ENCODE measurements around the gene VPS25.

VPS25 gene

DNA sequence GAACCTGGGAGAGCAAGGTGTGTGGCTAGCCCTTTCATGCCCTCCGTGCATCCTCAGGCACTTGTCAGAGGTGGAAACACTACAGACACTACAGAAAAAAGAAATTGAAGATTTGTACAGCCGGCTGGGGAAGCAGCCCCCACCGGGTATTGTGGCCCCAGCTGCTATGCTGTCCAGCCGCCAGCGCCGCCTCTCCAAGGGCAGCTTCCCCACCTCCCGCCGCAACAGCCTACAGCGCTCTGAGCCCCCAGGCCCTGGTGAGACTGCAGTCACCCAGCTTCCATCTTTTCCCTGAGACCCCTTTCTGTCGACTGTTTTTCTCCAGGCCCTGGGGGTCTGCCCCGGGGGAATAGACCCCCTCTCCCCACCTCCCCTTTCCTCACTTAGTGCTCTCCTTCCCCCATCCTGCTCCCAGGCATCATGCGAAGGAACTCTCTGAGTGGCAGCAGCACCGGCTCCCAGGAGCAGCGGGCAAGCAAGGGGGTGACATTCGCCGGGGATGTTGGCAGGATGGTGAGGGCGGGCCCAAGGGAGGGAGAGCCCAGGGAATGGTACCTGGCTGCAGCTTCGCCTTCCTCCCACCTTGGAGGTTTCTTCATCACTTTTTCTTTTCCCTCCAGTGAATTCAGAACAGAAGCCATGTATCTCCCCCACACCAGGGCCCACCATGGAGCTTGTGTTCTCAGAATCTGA is 23.0 kb downstream of the VPS25 start:
- no peak for DNase-seq

DNA sequence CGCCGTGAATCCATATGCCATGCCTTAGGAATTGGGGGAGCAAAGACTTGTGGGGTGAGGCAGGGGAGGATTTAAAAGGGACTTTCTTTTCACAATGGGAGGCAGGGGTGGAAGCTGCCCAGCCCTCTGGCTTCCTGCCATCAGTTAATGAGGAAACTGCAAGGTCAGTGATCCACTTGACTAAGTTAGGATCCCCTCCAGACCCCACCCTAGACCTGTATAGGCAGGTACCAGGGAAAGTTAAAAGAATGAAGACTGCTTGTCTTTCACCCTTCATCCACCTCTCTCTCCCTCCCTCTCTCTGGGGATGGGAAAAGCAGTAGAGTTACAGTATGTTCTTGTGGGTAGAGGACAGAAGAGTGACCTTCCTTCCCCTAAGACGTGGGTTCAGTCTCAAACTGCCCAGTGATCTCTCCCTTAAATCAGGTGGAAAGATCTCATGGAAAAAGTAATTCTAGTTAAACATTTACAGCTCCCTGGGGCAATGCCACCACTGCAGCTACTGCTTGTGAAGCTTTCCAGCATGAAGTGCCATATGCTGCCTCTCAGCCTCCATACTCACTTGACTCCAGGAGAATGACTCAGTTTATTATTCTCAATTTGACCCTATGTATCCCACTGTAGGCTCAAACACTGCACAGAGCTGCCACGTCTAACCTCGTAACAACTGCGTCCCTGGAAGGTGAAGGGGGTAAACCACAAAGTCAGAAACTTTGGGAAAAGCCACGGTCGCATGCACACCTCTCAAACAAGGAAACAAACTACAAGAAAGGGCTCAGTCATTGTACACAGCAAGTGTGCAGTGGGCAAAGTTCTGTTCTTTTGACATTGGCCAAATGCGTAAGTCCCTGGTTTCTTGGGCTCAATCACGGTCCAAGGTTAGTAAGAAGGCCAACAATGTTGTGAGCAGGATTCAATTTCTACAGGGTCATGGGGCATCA is 24.1 kb downstream of the VPS25 start:
- DNase-seq, result no peak

- DNase-seq, result no peak
These were observed 24.7 kb downstream of the VPS25 start for GRCh38 chr17:42798011-42798382.

- DNase-seq, result peak; percentile 79
These were observed 25.4 kb downstream of the VPS25 start, which contains the start of the genes CNTD1 and COA3 for GRCh38 chr17:42798383-42799380. TSS of gene CNTD1 (plus strand) at chr17:42798861. CDS start at chr17:42799068, 207 bp downstream. TSS of gene COA3 (minus strand) at chr17:42798704. CDS start at chr17:42798681, 23 bp downstream.

- no peak for DNase-seq
These were observed 30.0 kb downstream of the VPS25 start for GRCh38 chr17:42803074-42803883.

DNA sequence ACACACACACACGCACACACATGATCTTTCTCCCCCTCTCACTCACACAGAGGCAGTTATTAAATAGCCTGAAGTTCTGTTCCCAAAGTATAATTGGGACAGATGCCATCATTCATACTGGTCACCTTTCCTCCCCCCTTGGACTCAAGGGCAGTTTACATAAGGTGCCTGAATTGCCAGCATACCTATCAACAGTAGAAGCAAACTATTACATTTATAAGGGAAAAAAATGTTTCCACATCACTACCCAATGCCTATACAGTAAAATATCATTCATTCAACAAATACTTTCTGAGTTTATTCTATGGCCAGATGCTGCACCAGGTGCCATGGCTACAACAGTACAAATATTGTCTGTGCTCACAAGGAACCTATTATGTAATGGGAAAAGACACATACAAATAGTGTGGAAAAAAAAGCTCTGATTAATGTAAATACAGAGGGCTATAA is 31.7 kb downstream of the VPS25 start:
- no peak for DNase-seq

DNA sequence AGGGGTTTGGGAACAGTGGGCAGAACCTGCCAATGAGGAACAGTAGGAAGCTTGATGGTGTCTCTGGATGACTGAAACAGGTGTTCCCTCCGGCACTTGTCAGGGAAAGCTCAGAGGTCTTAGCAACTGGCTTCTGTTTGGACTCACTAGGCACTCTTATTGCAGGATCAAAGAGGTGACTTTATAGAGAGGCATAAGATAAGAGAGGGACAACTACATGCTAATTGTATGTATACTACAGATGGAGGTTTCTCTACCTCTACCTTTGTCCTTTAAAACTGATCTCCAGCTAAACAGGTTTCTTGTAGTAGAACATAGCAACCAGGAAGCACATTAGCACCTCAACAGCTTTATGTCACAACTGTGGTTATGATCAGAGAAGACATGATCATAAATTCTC is 33.0 kb downstream of the VPS25 start:
- no peak for DNase-seq

GRCh38 chr17:42809250-42809649 is 36.0 kb downstream of the VPS25 start:
- DNase-seq, result no peak

DNA sequence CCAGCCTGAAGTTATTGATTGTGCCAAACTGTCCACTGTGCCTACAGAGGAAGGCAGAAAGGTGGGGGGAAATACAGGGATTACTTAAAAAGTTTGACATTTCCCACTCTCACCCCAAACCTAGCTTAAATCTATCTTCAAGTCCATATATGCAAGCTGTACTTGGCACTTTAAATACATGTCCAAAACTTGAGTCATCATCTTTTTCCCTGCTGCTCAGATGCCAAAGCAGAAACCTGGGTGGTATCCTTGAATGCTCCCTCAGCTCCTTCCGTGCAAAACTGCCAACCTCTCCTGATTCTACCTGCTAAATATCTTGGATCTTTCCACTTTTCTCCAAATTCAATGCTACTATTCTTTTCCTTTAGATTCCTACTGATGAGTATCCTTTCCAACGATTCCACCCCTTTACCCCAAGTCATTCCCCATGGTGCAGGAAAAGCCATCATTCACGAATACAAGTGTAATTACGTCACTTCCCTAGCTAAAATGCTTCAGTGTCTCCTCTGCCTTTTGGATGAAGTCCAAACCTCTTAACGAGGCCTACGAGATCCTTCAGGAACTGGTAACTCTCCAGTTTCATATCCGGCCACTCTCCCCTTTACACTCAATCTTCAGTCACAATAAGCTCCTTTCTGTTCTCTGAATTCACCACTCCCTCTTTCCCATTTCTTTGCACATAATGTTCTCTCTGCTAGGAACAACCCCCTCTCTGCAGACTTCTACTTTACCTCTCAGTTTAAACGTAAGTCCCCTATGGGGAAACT is 41.6 kb downstream of the VPS25 start:
- DNase-seq, result no peak

DNA sequence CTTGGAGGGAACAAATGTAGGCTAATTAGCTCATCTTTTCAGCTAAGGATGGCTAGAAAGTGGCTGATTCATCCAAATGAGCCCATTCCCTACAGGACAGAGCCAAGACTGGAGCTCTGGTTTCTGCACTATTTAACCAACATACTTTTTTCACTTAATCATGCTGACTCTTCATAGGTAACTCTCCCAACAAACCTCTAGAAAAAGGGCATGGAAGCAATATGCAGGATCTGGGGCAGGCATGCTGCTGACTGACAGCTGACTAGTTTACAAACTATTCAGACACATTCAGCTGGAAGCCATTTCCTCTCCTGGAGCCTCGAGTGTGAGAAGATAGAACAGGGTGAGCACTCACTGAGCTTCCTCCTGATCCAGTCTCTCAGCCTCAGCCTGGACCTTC is 44.6 kb downstream of the VPS25 start:
- no peak for DNase-seq

DNA sequence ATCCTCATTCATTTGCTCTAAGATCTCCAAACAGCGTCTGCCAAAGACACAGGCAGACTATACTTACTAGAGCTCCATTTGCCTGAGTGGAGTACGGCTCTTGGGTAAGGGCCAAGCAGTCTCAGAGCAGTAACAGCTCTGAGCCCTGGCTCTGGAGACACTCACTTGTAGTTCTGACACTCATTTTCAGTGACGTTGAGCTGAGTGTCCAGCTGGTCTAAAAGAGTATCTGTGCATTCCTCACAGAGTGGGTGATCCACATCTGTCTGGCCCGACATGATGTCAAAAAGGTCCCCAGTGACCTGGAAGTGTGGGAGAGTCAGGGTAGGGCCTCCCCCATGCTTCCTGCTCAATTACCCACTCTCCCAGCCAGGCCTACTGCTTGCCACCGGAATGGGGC is 45.1 kb downstream of the VPS25 start:
- DNase-seq, result no peak

- DNase-seq, result peak; percentile 64
These were observed 46.8 kb downstream of the VPS25 start for GRCh38 chr17:42819939-42820535.

DNA sequence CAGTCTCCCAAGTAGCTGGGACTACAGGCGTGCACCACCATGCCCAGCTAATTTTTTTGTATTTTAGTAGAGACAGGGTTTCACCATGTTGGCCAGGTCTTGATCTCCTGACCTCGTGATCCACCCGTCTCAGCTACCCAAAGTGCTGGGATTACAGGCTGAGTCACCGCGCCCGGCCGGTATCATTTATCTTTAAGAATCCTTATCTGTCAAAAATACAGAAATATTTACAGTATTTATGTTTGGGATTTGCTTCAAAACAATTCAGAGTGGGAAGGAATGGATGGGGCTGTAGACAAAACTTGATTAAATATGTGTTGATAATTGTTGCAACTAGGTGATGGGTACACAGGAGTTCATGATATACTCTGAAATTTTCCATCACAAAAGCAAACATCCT is 47.9 kb downstream of the VPS25 start:
- no peak for DNase-seq

- DNase-seq, result no peak
These were observed 54.2 kb downstream of the VPS25 start for GRCh38 chr17:42827472-42827871.

Data from activated CD4-positive, CD25-positive, alpha-beta regulatory T cell treated with anti-CD3 and anti-CD28 coated beads, Interleukin-2, amount 50 U/mL, for 72 hours (primary cell).